Prostate gland (tissue), 2 donors: Measurements from ENCODE around the gene OPA1. TPM values are rescaled to one million over a fixed set of nuclear protein-coding genes. Genes with fewer than 3 reads are reported as not detected.

Experiments used
- DNase-seq: peaks from one replicate; pipeline ENCODE4 v3.0.0-alpha.2; 2019; ENCODE audit warnings: low spot score
- H3K27ac ChIP-seq, 2 donors: fragments of 200-600 bp; sonication (generic); 2 replicates each; pipeline ENCODE4 v1.5.1; 2017 to 2019
- H3K27me3 ChIP-seq: fragments of 200-600 bp; sonication (generic); replicated peaks from 2 replicates; pipeline ENCODE4 v1.5.1; 2019; ENCODE audit not compliant: insufficient read depth
- H3K36me3 ChIP-seq, 2 donors: fragments of 200-600 bp; sonication (generic); 1 replicate in 1 of 2; 2 replicates in 1 of 2; pipeline versions ENCODE4 v1.5.1 to v1.8.1; 2017 to 2019
- H3K4me1 ChIP-seq: fragments of 200-600 bp; sonication (generic); replicated peaks from 2 replicates; pipeline ENCODE4 v1.5.1; 2019
- H3K4me3 ChIP-seq, 2 donors: fragments of 200-600 bp; sonication (generic); 2 replicates each; pipeline ENCODE4 v1.5.1; 2017 to 2019
- H3K9me3 ChIP-seq: fragments of 200-600 bp; sonication (generic); 2 replicates; pipeline ENCODE4 v1.5.1; 2017
- POLR2A ChIP-seq: fragments of 450-650 bp; IDR thresholded peaks from one replicate; pipeline ENCODE4 v1.6.1; 2016; ENCODE audit warnings: antibody characterized with exemption, mild to moderate bottlenecking
- POLR2AphosphoS5 ChIP-seq: sonication (generic); formaldehyde crosslinking; IDR thresholded peaks from one replicate; pipeline ENCODE4 v1.6.1; 2017; ENCODE audit warnings: antibody characterized with exemption
- WGBS: methylation state at CpG from one replicate; pipeline ENCODE4 v1.1.5; 2018; 5-methylcytosine and 5-hydroxymethylcytosine counted together
- intact Hi-C: fragments of 100-400 bp; cut with DNase I; formaldehyde crosslinking; loops from one replicate; pipeline ENCODE4 v1.14.2; 2022
- total RNA-seq, 2 donors: library from RNA; depleted of rRNA; stranded (reverse); fragments of >200 nt; gene quantifications; one replicate each; pipeline ENCODE4 v1.1.0, GENCODE V29; 2016
- TF ChIP-seq, protein P1 (sequence below), 4 experiments: fragments of 200-600 bp in 2 of 4; fragments of 450-650 bp in 2 of 4; sonication (generic) in 2 of 4; IDR thresholded peaks; 1 replicate in 3 of 4; 2 replicates in 1 of 4; pipeline ENCODE4 v1.5.1; 2016 to 2019; ENCODE audit warnings: antibody characterized with exemption in 4 of 4, mild to moderate bottlenecking in 2 of 4, moderate library complexity in 2 of 4

OPA1 gene
- total RNA-seq, 2 donors from 2014 or later, result 27.1 to 45.1 TPM

DNA sequence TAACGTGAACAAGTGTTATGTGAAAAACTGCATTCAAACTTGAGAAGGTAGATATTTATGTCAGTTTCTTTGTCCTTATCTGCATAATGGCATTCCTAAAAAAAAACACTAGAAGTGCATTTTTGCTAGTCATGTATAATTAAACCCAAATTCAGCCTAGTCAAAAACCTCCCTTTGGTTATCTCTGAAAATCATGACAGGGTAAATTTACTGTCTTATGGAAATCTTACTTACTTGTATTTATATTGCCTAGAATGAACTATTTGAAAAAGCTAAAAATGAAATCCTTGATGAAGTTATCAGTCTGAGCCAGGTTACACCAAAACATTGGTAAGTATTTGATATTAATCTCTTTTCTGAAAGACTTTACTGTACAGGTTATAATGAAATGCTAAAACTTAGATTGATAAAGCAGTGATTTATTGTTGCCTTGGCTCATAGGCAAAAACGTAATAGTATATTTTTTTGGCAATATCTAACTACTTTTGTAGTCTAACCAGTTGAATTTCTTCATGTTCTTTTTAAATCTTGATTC lies 55.6 kb downstream of the OPA1 start:
- Histone ChIP-seq H3K4me3 (no peak overlapping the region), H3K9me3 (no peaks in the 10 kb centered on the region), H3K27ac (no peak overlapping the region), H3K27me3 (no peaks in the 10 kb centered on the region), H3K4me1 (no peaks in the 10 kb centered on the region), H3K36me3 (peaks cover 0 to 5% of the 10 kb centered on the region in 2 donors)
- intact Hi-C loops, result no loop called here
- WGBS, result 57% methylated on average over 2 of the region's 2 CpGs
- DNase-seq, result no peak
- no peak for TF ChIP-seq POLR2AphosphoS5
- no peak for TF ChIP-seq POLR2A
- TF ChIP-seq, protein P1, sequence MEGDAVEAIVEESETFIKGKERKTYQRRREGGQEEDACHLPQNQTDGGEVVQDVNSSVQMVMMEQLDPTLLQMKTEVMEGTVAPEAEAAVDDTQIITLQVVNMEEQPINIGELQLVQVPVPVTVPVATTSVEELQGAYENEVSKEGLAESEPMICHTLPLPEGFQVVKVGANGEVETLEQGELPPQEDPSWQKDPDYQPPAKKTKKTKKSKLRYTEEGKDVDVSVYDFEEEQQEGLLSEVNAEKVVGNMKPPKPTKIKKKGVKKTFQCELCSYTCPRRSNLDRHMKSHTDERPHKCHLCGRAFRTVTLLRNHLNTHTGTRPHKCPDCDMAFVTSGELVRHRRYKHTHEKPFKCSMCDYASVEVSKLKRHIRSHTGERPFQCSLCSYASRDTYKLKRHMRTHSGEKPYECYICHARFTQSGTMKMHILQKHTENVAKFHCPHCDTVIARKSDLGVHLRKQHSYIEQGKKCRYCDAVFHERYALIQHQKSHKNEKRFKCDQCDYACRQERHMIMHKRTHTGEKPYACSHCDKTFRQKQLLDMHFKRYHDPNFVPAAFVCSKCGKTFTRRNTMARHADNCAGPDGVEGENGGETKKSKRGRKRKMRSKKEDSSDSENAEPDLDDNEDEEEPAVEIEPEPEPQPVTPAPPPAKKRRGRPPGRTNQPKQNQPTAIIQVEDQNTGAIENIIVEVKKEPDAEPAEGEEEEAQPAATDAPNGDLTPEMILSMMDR (IDR thresholded peaks at IDR 0.05), result no peak

DNA sequence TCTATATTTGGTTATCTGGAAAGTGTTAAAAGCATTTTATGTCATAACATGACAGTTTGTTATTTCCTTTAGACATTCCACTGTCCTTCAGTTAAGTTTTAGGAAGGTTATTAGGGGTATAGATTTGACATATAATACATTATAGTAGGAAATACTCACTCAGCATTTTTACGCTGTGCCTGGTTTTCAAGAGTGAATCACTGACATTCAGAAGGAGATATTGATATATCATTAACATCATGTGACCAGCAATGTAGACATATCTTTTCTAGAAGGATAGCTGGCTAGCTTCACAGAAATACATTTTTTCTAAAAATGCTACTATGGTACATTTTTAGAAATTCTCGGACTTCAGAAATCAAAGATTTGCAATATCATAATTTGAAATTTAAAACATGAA lies 57.6 kb downstream of the OPA1 start:
- WGBS, result 100% methylated on average over 2 of the region's 2 CpGs
- no peaks in the 10 kb centered on the region for H3K27me3 ChIP-seq
- peaks cover 0 to 5% of the 10 kb centered on the region in 2 donors for H3K36me3 ChIP-seq
- intact Hi-C loops, result no loop called here
- no peaks in the 10 kb centered on the region for H3K9me3 ChIP-seq
- TF ChIP-seq, protein P1 (IDR thresholded peaks at IDR 0.05), result no peak
- TF ChIP-seq POLR2AphosphoS5, result no peak
- no peak for TF ChIP-seq POLR2A
- H3K4me3 ChIP-seq, result no peak overlapping the region
- no peak overlapping the region for H3K27ac ChIP-seq
- no peaks in the 10 kb centered on the region for H3K4me1 ChIP-seq
- no peak for DNase-seq

DNA sequence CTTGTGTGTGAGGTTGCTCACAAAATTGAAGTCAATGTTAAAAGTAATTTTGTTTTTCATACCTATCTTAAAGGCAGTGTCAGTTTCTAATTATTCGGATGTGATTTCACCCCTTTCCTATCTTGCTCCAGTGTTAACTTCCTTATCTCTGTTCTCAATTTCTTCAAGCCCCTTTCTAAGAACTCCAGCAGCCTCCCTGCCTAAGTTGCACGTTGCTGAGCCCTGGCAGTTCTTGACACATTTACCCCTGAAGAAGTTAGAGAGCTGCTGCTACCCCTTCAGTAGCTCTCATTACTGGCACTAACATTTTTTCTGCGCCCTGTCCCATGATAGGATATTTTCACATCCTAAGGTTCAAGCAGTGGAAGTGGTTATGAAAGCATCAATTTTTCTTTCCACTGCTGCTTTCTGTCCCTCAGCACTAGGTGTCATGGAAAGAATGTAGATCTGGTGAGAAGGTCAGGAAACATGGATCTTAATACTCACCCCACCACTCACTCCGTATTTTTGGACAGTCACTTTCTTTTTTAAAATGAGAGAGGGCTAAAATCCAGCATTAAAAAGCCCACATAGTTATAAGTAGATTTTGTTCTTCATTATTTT lies 62.9 kb downstream of the OPA1 start:
- no peak for DNase-seq
- no peak overlapping the region for H3K4me3 ChIP-seq
- intact Hi-C loops, result no loop called here
- TF ChIP-seq, protein P1 (IDR thresholded peaks at IDR 0.05), result no peak
- TF ChIP-seq POLR2A (no peak), POLR2AphosphoS5 (no peak)
- H3K27me3 ChIP-seq, result no peaks in the 10 kb centered on the region
- H3K9me3 ChIP-seq, result no peaks in the 10 kb centered on the region
- peaks cover 0 to 4% of the 10 kb centered on the region in 2 donors for H3K36me3 ChIP-seq
- no peak overlapping the region for H3K27ac ChIP-seq
- 76% methylated on average over 4 of the region's 4 CpGs for WGBS
- H3K4me1 ChIP-seq, result no peaks in the 10 kb centered on the region

DNA sequence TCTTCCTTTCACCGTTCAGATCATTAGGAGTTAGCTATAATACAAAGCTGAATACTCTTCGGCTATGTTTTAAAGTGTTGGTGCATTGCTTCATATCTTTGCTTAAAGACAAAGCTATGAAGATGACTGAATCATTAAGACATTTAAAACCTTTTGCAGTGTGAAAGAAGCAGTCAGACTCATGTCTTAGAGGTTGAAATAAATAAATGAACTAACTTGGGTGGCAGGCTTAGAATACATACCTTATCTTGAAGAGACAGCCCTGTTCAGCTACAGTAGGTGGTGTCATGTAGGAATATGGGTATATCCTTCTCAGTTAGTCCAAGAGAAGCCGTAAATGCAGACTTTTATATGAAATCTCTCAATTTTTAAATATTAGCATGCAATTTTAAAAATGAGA lies 63.4 kb downstream of the OPA1 start:
- WGBS, result 89% methylated on average over 3 of the region's 3 CpGs
- TF ChIP-seq, protein P1 (IDR thresholded peaks at IDR 0.05), result no peak
- TF ChIP-seq POLR2A, result no peak
- TF ChIP-seq POLR2AphosphoS5, result no peak
- no peaks in the 10 kb centered on the region for H3K9me3 ChIP-seq
- no peaks in the 10 kb centered on the region for H3K27me3 ChIP-seq
- no peak overlapping the region for H3K27ac ChIP-seq
- H3K4me3 ChIP-seq, result no peak overlapping the region
- no peak for DNase-seq
- H3K36me3 ChIP-seq, result peaks cover 0 to 4% of the 10 kb centered on the region in 2 donors
- intact Hi-C loops, result no loop called here
- no peaks in the 10 kb centered on the region for H3K4me1 ChIP-seq

DNA sequence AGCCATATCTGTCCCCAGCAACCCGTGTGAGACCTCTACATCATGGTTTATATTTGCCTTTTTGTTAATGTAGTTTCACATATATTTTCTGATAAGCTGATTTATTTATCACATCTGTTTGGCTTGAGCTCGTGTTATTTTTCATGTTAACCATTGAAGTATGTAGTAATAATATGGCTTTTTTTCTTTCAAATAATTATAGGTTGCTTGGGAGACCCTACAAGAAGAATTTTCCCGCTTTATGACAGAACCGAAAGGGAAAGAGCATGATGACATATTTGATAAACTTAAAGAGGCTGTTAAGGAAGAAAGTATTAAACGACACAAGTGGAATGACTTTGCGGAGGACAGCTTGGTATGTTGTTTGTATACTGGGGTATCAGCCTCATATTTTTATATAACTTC lies 63.9 kb downstream of the OPA1 start:
- peaks cover 0 to 4% of the 10 kb centered on the region in 2 donors for H3K36me3 ChIP-seq
- H3K4me3 ChIP-seq, result no peak overlapping the region
- H3K4me1 ChIP-seq, result no peaks in the 10 kb centered on the region
- no peak for DNase-seq
- TF ChIP-seq, protein P1 (IDR thresholded peaks at IDR 0.05), result no peak
- TF ChIP-seq POLR2A, result no peak
- TF ChIP-seq POLR2AphosphoS5, result no peak
- H3K27ac ChIP-seq, result no peak overlapping the region
- H3K9me3 ChIP-seq, result no peaks in the 10 kb centered on the region
- intact Hi-C loops, result no loop called here
- H3K27me3 ChIP-seq, result no peaks in the 10 kb centered on the region
- WGBS, result 86% methylated on average over 6 of the region's 6 CpGs
